ENCODE measurements around the gene JAZF1. TPM values are rescaled to one million over a fixed set of nuclear protein-coding genes. Genes with fewer than 3 reads are reported as not detected.

The JAZF1 gene
- total RNA-seq, 1 donor from 2014 or later, result 2.5 TPM

GRCh38 chr7:28077616-28078015, 103.0 kb downstream of the JAZF1 start:
- intact Hi-C loops (cut with micrococcal nuclease), result loop anchor here (1.0 kb wide), 1 partner anchor 881 kb away; no protein-coding TSS in a partner anchor

DNA sequence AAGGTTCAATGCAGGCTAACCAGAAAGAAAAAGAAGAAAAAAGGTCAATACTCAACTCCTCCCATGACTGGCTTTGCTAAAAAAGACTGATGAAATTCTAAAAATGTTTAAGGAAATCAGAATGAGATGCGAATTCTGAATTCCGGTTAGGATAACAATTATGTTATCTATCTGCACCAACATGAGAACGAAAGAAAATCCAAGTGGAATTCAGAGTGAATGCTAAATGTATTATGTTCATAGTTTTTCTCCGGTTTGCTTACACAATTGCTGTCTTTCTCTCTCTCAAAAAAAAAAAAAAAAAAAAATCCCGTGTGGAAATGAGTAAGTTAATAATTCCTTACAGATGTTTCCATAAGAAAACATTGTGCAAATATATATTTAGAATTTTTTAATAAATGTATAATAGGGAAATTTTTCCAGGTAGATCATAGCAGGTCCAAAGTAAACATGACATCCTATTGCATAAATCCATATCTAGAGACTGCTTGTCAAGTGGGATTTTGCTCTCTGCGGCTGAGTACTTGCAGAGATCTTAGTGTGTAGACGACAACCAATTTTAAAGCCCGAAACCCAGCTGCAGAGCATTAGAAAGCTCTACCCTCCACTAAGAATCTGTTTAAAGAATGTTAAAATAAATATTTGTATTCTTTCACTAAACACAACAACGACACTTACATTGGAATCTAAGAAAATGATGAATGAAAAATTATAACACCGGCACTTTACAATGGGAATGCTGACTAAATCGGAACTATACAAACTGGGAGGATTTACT, 104.0 kb downstream of the JAZF1 start:
- intact Hi-C loops (cut with micrococcal nuclease), result no loop called here

GRCh38 chr7:28075674-28076358, 104.8 kb downstream of the JAZF1 start:
- intact Hi-C loops (cut with micrococcal nuclease), result no loop called here

- intact Hi-C loops (cut with micrococcal nuclease), result no loop called here
Observed at GRCh38 chr7:28072876-28073514, 107.6 kb downstream of the JAZF1 start.

- intact Hi-C loops (cut with micrococcal nuclease), result no loop called here
Observed at GRCh38 chr7:28071570-28071969, 109.0 kb downstream of the JAZF1 start.

- intact Hi-C loops (cut with micrococcal nuclease), result no loop called here
Observed at GRCh38 chr7:28070297-28071055, 110.1 kb downstream of the JAZF1 start.

- intact Hi-C loops (cut with micrococcal nuclease), result no loop called here
Observed at GRCh38 chr7:28069807-28070206, 110.8 kb downstream of the JAZF1 start.

DNA sequence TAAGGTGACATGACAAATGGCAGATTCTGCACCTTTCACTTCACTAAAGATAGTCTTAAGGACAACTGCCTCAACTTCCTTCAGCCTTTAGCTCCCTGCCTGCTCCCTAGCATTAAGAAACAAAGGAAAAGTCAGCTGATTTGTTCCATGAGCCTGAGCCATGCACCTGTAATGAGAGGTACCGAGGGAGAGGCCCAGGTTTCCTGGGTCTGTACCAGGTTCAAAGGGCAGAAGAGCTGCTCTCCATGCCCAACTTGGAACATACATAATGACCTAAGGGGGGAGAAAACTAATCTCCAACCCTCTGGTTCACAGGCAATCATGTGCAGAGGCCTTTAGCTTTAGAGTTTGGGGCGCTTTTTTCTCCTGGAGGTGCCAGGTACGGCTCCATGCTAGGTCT, 111.2 kb downstream of the JAZF1 start:
- intact Hi-C loops (cut with micrococcal nuclease), result no loop called here

DNA sequence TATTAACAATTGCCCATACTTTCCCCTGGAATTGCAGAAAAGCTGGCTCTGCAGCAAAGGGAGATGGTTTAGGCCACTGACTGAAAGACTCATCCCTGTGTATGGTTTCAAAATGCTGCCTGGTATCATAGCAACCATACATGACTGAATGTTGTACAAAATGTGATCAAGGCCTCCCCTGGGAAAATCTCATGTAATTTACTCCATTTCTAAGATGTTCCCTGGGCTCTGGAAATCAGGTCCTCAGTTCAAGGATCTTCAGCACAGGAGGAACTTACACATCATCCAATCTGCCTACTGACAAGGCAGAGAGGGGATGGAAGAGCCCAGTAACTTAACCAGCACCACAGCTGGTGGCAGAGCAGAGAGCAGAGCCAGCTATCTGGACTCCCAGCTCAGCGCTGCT, 111.8 kb downstream of the JAZF1 start:
- intact Hi-C loops (cut with micrococcal nuclease), result no loop called here

- intact Hi-C loops (cut with micrococcal nuclease), result no loop called here
Observed at GRCh38 chr7:28067171-28067570, 113.4 kb downstream of the JAZF1 start.

GRCh38 chr7:28065721-28066285, 114.8 kb downstream of the JAZF1 start:
- intact Hi-C loops (cut with micrococcal nuclease), result no loop called here

GRCh38 chr7:28065308-28065707, 115.3 kb downstream of the JAZF1 start:
- intact Hi-C loops (cut with micrococcal nuclease), result no loop called here

- intact Hi-C loops (cut with micrococcal nuclease), result no loop called here
Observed at GRCh38 chr7:28064437-28064836, 116.2 kb downstream of the JAZF1 start.

- intact Hi-C loops (cut with micrococcal nuclease), result no loop called here
Observed at GRCh38 chr7:28062197-28062991, 118.2 kb downstream of the JAZF1 start.

DNA sequence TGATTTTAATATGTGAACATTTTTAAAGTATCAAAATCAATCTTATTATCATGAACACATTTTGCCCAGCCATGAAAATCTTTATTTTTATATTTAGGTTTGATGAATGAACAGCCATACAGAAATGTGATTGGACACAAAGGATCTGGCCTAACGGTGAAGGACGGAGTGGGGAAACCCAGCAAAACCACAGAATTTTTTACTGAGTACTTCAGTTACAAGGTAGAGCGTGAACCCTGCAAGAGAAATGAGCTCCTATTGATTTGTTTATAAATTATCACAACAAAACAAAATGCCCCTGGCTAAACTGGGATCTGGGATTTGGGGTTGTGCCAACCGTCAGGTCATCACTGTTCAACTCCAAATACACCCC, 118.8 kb downstream of the JAZF1 start:
- intact Hi-C loops (cut with micrococcal nuclease), result no loop called here

DNA sequence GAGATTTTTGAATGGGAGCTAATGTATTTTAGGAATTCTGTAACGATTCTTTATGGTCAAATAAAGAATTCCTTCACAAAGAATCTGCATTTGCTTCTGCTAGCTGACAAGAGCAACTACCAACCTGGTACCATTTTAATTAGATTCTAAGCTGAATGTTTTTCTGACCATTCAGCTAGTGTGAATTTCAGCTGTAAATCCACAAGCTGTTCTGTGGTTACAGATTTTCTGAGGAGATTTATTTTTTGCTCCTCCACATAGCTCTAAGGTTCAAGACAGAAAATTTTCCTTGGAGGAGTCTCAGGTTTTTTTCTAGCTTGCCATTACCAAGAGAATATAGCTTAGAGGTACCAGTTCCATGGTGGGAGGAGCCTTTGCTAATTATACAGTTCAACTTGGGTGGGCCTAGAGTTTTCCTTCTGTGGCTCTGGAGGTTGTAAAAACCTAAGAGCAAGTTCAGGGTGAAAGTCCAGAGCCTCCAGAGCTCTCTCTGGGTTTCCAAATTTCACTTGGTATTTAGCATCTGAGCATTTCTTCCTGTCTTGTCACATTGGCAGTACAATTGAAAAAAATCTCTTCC, 120.1 kb downstream of the JAZF1 start:
- intact Hi-C loops (cut with micrococcal nuclease), result no loop called here

DNA sequence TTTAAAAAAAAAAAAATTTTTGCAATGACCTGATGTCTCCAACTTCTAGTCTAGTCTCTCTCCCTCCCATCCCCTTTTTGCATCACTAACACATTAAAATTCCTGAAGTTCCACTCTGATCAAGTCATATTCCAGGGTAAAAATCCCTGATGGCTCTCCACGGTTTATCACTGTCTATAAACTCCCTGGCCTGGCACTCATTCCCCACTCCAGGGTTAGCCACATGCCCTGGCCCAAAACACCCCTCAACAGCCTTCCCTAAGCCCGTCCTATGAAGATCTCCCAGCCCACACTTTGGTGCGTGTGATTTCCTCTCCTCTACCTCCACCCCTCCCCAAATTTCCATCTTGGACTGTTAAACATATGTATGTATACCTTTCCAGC, 125.4 kb downstream of the JAZF1 start:
- intact Hi-C loops (cut with micrococcal nuclease), result no loop called here

- intact Hi-C loops (cut with micrococcal nuclease), result no loop called here
Observed at GRCh38 chr7:28054531-28055160, 125.9 kb downstream of the JAZF1 start.

DNA sequence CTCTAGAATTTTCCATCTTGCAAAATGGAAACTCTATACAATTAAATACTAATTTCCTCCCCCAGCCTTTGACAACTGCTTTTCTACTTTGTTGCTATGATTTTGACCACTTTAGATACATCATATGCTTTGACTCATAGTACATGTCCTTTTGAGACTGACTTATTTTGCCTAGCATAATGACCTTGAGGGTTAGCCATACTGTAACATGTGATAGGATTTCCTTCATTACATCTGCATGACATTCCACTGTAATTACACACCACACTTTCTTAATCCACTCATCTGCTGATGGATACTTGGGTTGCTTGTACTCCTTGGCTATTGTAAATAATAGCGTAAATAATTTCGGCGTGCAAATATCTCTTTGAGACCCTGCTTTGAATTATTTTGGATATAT, 127.7 kb downstream of the JAZF1 start:
- intact Hi-C loops (cut with micrococcal nuclease), result no loop called here

GRCh38 chr7:28048694-28049093, 131.9 kb downstream of the JAZF1 start:
- intact Hi-C loops (cut with micrococcal nuclease), result no loop called here
